ENCODE measurements around the gene NDUFA8.

The NDUFA8 gene

GRCh38 chr9:122162415-122162814 lies 2.8 kb upstream of the NDUFA8 start:
- in situ Hi-C loops (cut with MboI; ENCODE audit: low pct_unique_long_range_greater_than_20kb, low sequenced_read_pairs, unreplicated experiment), result no loop called here
- DNase-seq (ENCODE audit: low spot score), result no peak
- no peak for TF ChIP-seq CTCF (IDR thresholded peaks at IDR 0.05; ENCODE audit: extremely low read depth, insufficient read depth, missing control alignments)

- in situ Hi-C loops (cut with MboI; ENCODE audit: low pct_unique_long_range_greater_than_20kb, low sequenced_read_pairs, unreplicated experiment), result no loop called here
- no peak for TF ChIP-seq CTCF (IDR thresholded peaks at IDR 0.05; ENCODE audit: extremely low read depth, insufficient read depth, missing control alignments)
- DNase-seq (ENCODE audit: low spot score), result no peak
Measured at GRCh38 chr9:122159925-122160246, 307 bp upstream of the NDUFA8 start.

- peak; percentile 47 for DNase-seq (ENCODE audit: low spot score)
- in situ Hi-C loops (cut with MboI; ENCODE audit: low pct_unique_long_range_greater_than_20kb, low sequenced_read_pairs, unreplicated experiment), result no loop called here
- TF ChIP-seq CTCF (IDR thresholded peaks at IDR 0.05; ENCODE audit: extremely low read depth, insufficient read depth, missing control alignments), result peak; percentile 57
Measured at GRCh38 chr9:122158202-122158601, 1.4 kb downstream of the NDUFA8 start.

- DNase-seq (ENCODE audit: low spot score), result no peak
- in situ Hi-C loops (cut with MboI; ENCODE audit: low pct_unique_long_range_greater_than_20kb, low sequenced_read_pairs, unreplicated experiment), result no loop called here
- no peak for TF ChIP-seq CTCF (IDR thresholded peaks at IDR 0.05; ENCODE audit: extremely low read depth, insufficient read depth, missing control alignments)
Measured at GRCh38 chr9:122155796-122156195, 3.8 kb downstream of the NDUFA8 start.

- in situ Hi-C loops (cut with MboI; ENCODE audit: low pct_unique_long_range_greater_than_20kb, low sequenced_read_pairs, unreplicated experiment), result no loop called here
- TF ChIP-seq CTCF (IDR thresholded peaks at IDR 0.05; ENCODE audit: extremely low read depth, insufficient read depth, missing control alignments), result no peak
Measured at GRCh38 chr9:122151267-122151828, 8.2 kb downstream of the NDUFA8 start.

GRCh38 chr9:122145592-122145863 lies 14.1 kb downstream of the NDUFA8 start:
- in situ Hi-C loops (cut with MboI; ENCODE audit: low pct_unique_long_range_greater_than_20kb, low sequenced_read_pairs, unreplicated experiment), result no loop called here
- no peak for TF ChIP-seq CTCF (IDR thresholded peaks at IDR 0.05; ENCODE audit: extremely low read depth, insufficient read depth, missing control alignments)
- DNase-seq (ENCODE audit: low spot score), result no peak

More at GRCh38 chr9:122151267-122151828, 8.2 kb downstream of the NDUFA8 start:
- DNase-seq (ENCODE audit: low spot score), result no peak

Data from GM13977 (cell line).